Right lobe of liver (tissue), 6 donors: Measurements from ENCODE around the gene N4BP2L2. TPM values are rescaled to one million over a fixed set of nuclear protein-coding genes. Genes with fewer than 3 reads are reported as not detected.

Experiments
- ATAC-seq, 4 donors: fragments of 200-7000 bp; cut with Tn5 transposase; one replicate each; pipeline ENCODE4 v1.9.1; 2020; ENCODE audit warnings: mild to moderate bottlenecking in 4 of 4, moderate library complexity in 4 of 4
- DNase-seq, 3 donors: peaks; one replicate each; pipeline ENCODE4 v3.0.0-alpha.2; 2020
- H3K27ac ChIP-seq, 3 donors: fragments of 200-600 bp; one replicate each; pipeline ENCODE4 v1.8.0; 2022
- H3K27me3 ChIP-seq, 2 donors: fragments of 200-600 bp; one replicate each; pipeline ENCODE4 v1.8.0; 2022
- H3K36me3 ChIP-seq, 4 donors: fragments of 200-600 bp; sonication (generic) in 1 of 4; one replicate each; pipeline versions ENCODE4 v1.5.1 to v1.8.0; 2017 to 2022; ENCODE audit warnings: control low read depth in 1 of 4
- H3K4me1 ChIP-seq, 4 donors: fragments of 200-600 bp; sonication (generic) in 1 of 4; one replicate each; pipeline versions ENCODE4 v1.5.1 to v1.8.0; 2017 to 2022; ENCODE audit warnings: control low read depth in 1 of 4
- H3K4me3 ChIP-seq, 3 donors: fragments of 200-600 bp; one replicate each; pipeline ENCODE4 v1.8.0; 2022
- H3K9me3 ChIP-seq, 4 donors: fragments of 200-600 bp; sonication (generic) in 1 of 4; one replicate each; pipeline versions ENCODE4 v1.5.1 to v1.8.0; 2017 to 2022; ENCODE audit warnings: control low read depth in 1 of 4
- CTCF ChIP-seq, 4 donors: fragments of 200-600 bp in 3 of 4; fragments of 450-650 bp in 1 of 4; IDR thresholded peaks; one replicate each; pipeline versions ENCODE4 v1.5.1 to v1.8.0; 2016 to 2022; ENCODE audit warnings: antibody characterized with exemption in 4 of 4, mild to moderate bottlenecking in 2 of 4
- POLR2A ChIP-seq: fragments of 450-650 bp; IDR thresholded peaks from one replicate; pipeline ENCODE4 v1.6.1; 2017; ENCODE audit warnings: antibody characterized with exemption, mild to moderate bottlenecking
- WGBS: methylation state at CpG from one replicate; pipeline ENCODE4 v1.1.6; 2018; ENCODE audit warnings: low coverage, low lambda C conversion rate; ENCODE audit not compliant: insufficient coverage; ENCODE audit errors: missing lambda C conversion rate; 5-methylcytosine and 5-hydroxymethylcytosine counted together
- intact Hi-C, 2 donors: fragments of 100-400 bp; cut with DNase I; formaldehyde crosslinking; loops; one replicate each; pipeline versions ENCODE4 v1.11.2 to v1.14.1; 2022
- total RNA-seq, 6 experiments: library from RNA; depleted of rRNA in 2 of 6; stranded (reverse); fragments of >200 nt in 2 of 6; fragmentation: NEBNext Ultra II Directional in 3 of 6; extraction: Animal tissue kit (Norgen Biotek cat#: 25700) in 3 of 6; gene quantifications; one replicate each; pipeline versions ENCODE4 v1.1.0 to v1.2.4, GENCODE V29; 2016 to 2023
- donor health status: DM: no; HTN: yes; CAD: no.
- donor health status: DM: no; HTN: no; CAD: no.
- donor health status: DM: no; HTN: no; CAD: no.
- donor health status: DM: no; HTN: yes; CAD: no.
- donor health status: DM: no; HTN: yes; CAD: no.

The N4BP2L2 gene
- total RNA-seq, 6 experiments from 2014 or later, result 48.8 to 99.7 (median 61.1) TPM

- TF ChIP-seq POLR2A (no peak), CTCF (IDR thresholded peaks at IDR 0.05) (no peak)
- peaks cover 0 to 8% (median 0%) of the 10 kb centered on the region in 4 donors for H3K36me3 ChIP-seq
- intact Hi-C loops, result no loop called here
- no peak overlapping the region for H3K27ac ChIP-seq
- peaks cover 0 to 12% (median 0%) of the 10 kb centered on the region in 4 donors for H3K4me1 ChIP-seq
- no peaks in the 10 kb centered on the region for H3K27me3 ChIP-seq
- 70% methylated on average over 3 of the region's 3 CpGs for WGBS
- DNase-seq, result no peak
- H3K9me3 ChIP-seq, result no peaks in the 10 kb centered on the region
- H3K4me3 ChIP-seq, result no peak overlapping the region
- no peak for ATAC-seq
Observed at GRCh38 chr13:32527151-32527550, 11.4 kb downstream of the N4BP2L2 start.

GRCh38 chr13:32525766-32526165 lies 12.8 kb downstream of the N4BP2L2 start:
- intact Hi-C loops, result no loop called here
- DNase-seq (no peak), ATAC-seq (no peak)
- H3K4me3 ChIP-seq, result no peak overlapping the region
- TF ChIP-seq POLR2A (no peak), CTCF (IDR thresholded peaks at IDR 0.05) (no peak)
- no peaks in the 10 kb centered on the region for H3K4me1 ChIP-seq
- H3K9me3 ChIP-seq, result no peaks in the 10 kb centered on the region
- H3K36me3 ChIP-seq, result peaks cover 0 to 20% (median 0%) of the 10 kb centered on the region in 4 donors
- H3K27ac ChIP-seq, result no peak overlapping the region
- H3K27me3 ChIP-seq, result no peaks in the 10 kb centered on the region
- 33% methylated on average over 1 of the region's 1 CpG for WGBS

- no peak overlapping the region for H3K4me3 ChIP-seq
- peak overlapping the region in 2 of 3 donors; percentile 13 to 46 for H3K27ac ChIP-seq
- no peaks in the 10 kb centered on the region for H3K9me3 ChIP-seq
- 42% methylated on average over 3 of the region's 3 CpGs for WGBS
- TF ChIP-seq POLR2A, result no peak
- TF ChIP-seq CTCF (IDR thresholded peaks at IDR 0.05), result no peak
- peaks cover 0 to 8% (median 3%) of the 10 kb centered on the region in 4 donors for H3K4me1 ChIP-seq
- peak; percentile 92 to 98 (median 97) for ATAC-seq
- H3K27me3 ChIP-seq, result no peaks in the 10 kb centered on the region
- peak in 2 of 3 donors; percentile 51 to 59 for DNase-seq
- peaks cover 0 to 30% (median 9%) of the 10 kb centered on the region in 4 donors for H3K36me3 ChIP-seq
- intact Hi-C loops, result no loop called here
Observed at GRCh38 chr13:32515246-32515645, 23.3 kb downstream of the N4BP2L2 start.

GRCh38 chr13:32511482-32511881 lies 27.1 kb downstream of the N4BP2L2 start:
- Histone ChIP-seq H3K36me3 (peaks cover 0 to 21% (median 2%) of the 10 kb centered on the region in 4 donors), H3K27ac (no peak overlapping the region), H3K27me3 (no peaks in the 10 kb centered on the region), H3K4me1 (peaks cover 0 to 8% (median 3%) of the 10 kb centered on the region in 4 donors), H3K9me3 (no peaks in the 10 kb centered on the region), H3K4me3 (no peak overlapping the region)
- DNase-seq (no peak), ATAC-seq (no peak)
- WGBS, result 80% methylated on average over 4 of the region's 4 CpGs
- TF ChIP-seq POLR2A (no peak), CTCF (IDR thresholded peaks at IDR 0.05) (no peak)
- intact Hi-C loops, result no loop called here

GRCh38 chr13:32504876-32505275 lies 33.7 kb downstream of the N4BP2L2 start:
- TF ChIP-seq POLR2A (no peak), CTCF (IDR thresholded peaks at IDR 0.05) (no peak)
- intact Hi-C loops, result no loop called here
- no peak overlapping the region for H3K4me3 ChIP-seq
- DNase-seq (no peak), ATAC-seq (no peak)
- WGBS, result 100% methylated on average over 1 of the region's 2 CpGs
- no peak overlapping the region for H3K27ac ChIP-seq
- H3K4me1 ChIP-seq, result peaks cover 0 to 15% (median 5%) of the 10 kb centered on the region in 4 donors
- H3K9me3 ChIP-seq, result no peaks in the 10 kb centered on the region
- H3K27me3 ChIP-seq, result no peaks in the 10 kb centered on the region
- peaks cover 0 to 10% (median 0%) of the 10 kb centered on the region in 4 donors for H3K36me3 ChIP-seq
